HCT116 (cell line): ENCODE results near the gene TAF4. TPM values are rescaled to one million over a fixed set of nuclear protein-coding genes. Genes with fewer than 3 reads are reported as not detected.

Experiments
- ATAC-seq: fragments of 200-7000 bp; cut with Tn5 transposase; 2 replicates; pipeline ENCODE4 v1.9.1; 2020; ENCODE audit warnings: mild to moderate bottlenecking, moderate library complexity
- BruUV-seq: library from RNA; stranded (reverse); fragments of 400-500 nt; replicated peaks from 2 replicates; lab custom pipeline; 2021; lab: Mats Ljungman, UMichigan
- CTCF ChIA-PET: fragments of 300-600 bp; sonication (Branson Sonifier 250); formaldehyde crosslinking; loops from one replicate; lab custom pipeline; 2021; ENCODE audit warnings: antibody characterized with exemption; lab: Charles Lee
- POLR2A ChIA-PET: fragments of 300-600, 350-600 bp; sonication (Branson Sonifier 250); formaldehyde crosslinking; loops from one replicate; lab custom pipeline; 2021; ENCODE audit warnings: antibody characterized with exemption; lab: Charles Lee
- RAD21 ChIA-PET, 2 experiments: fragments of 300-600 bp; sonication (Branson Sonifier 250); formaldehyde crosslinking; loops; one replicate each; lab custom pipeline; 2023; ENCODE audit warnings: low total read pairs in 2 of 2; ENCODE audit not compliant: uncharacterized antibody in 2 of 2, unreplicated experiment in 2 of 2, low non-redundant PET in 1 of 2; lab: Charles Lee
- DNase-seq: peaks from one replicate; pipeline ENCODE4 v3.0.0-alpha.2; 2010; ENCODE audit warnings: low read depth, low spot score
- H2AFZ ChIP-seq: fragments of 200-600 bp; shearing (Covaris generic), sonication (generic); 2 replicates; pipeline ENCODE4 v1.6.1; 2017; ENCODE audit warnings: low read depth, mixed run types, mixed read lengths, antibody characterized with exemption, low read length; ENCODE audit not compliant: poor library complexity, severe bottlenecking
- H3K27ac ChIP-seq: 2 replicates; pipeline ENCODE4 v1.5.1; 2012; ENCODE audit warnings: low read depth, low read length
- H3K27me3 ChIP-seq: fragments of 200-600 bp; sonication (generic); 2 replicates; pipeline ENCODE4 v1.6.1; 2016; ENCODE audit warnings: mixed run types, low read length, mixed read lengths; ENCODE audit not compliant: insufficient read depth
- H3K36me3 ChIP-seq, 2 experiments: fragments of 200-500 bp in 1 of 2; fragments of 200-600 bp in 1 of 2; sonication (Bioruptor generic) in 1 of 2; sonication (generic) in 1 of 2; 2 replicates each; pipeline versions ENCODE4 v1.5.1 to v1.6.1; 2014 to 2016; ENCODE audit warnings: low read length in 2 of 2, inconsistent platforms in 1 of 2, mixed read lengths in 1 of 2, mixed run types in 1 of 2; ENCODE audit not compliant: insufficient read depth in 2 of 2, control insufficient read depth in 1 of 2
- H3K4me1 ChIP-seq, 2 experiments: fragments of 200-600 bp in 1 of 2; sonication (generic) in 1 of 2; 2 replicates each; pipeline versions ENCODE4 v1.5.1 to v1.6.1; 2012 to 2017; ENCODE audit warnings: low read length in 2 of 2, inconsistent platforms in 1 of 2, mild to moderate bottlenecking in 1 of 2, mixed read lengths in 1 of 2, mixed run types in 1 of 2, moderate library complexity in 1 of 2; ENCODE audit not compliant: insufficient read depth in 2 of 2, control insufficient read depth in 1 of 2
- H3K4me2 ChIP-seq: fragments of 200-600 bp; sonication (generic); 2 replicates; pipeline ENCODE4 v1.6.1; 2017; ENCODE audit warnings: mixed run types, low read length, mixed read lengths
- H3K4me3 ChIP-seq, 2 experiments: fragments of 200-600 bp in 1 of 2; sonication (generic) in 1 of 2; replicated peaks in 1 of 2; 2 replicates each; pipeline ENCODE4 v1.5.1; 2011 to 2016; ENCODE audit warnings: low read length in 2 of 2, control low read depth in 1 of 2, low read depth in 1 of 2, mild to moderate bottlenecking in 1 of 2, mixed read lengths in 1 of 2, mixed run types in 1 of 2
- H3K79me2 ChIP-seq: fragments of 200-600 bp; sonication (generic); 2 replicates; pipeline ENCODE4 v1.6.1; 2017; ENCODE audit warnings: mild to moderate bottlenecking, mixed run types, low read length, moderate library complexity, mixed read lengths; ENCODE audit not compliant: insufficient read depth
- H3K9ac ChIP-seq: fragments of 200-600 bp; sonication (generic); 2 replicates; pipeline ENCODE4 v1.6.1; 2016; ENCODE audit warnings: low read length, mixed read lengths
- H3K9me2 ChIP-seq: fragments of 200-600 bp; sonication (generic), shearing (Covaris generic); 2 replicates; pipeline ENCODE4 v1.6.1; 2017; ENCODE audit warnings: mixed run types, mild to moderate bottlenecking, moderate library complexity; ENCODE audit not compliant: insufficient read depth
- H3K9me3 ChIP-seq, 2 experiments: fragments of 200-500 bp in 1 of 2; fragments of 200-600 bp in 1 of 2; sonication (Bioruptor generic) in 1 of 2; sonication (generic) in 1 of 2; 2 replicates each; pipeline ENCODE4 v1.6.1; 2014 to 2017; ENCODE audit warnings: low read length in 2 of 2, mixed read lengths in 2 of 2, inconsistent platforms in 1 of 2, low read depth in 1 of 2, mild to moderate bottlenecking in 1 of 2, mixed run types in 1 of 2, moderate library complexity in 1 of 2; ENCODE audit not compliant: control insufficient read depth in 1 of 2, insufficient read depth in 1 of 2
- H4K20me1 ChIP-seq: fragments of 200-600 bp; sonication (generic), shearing (Covaris generic); 2 replicates; pipeline ENCODE4 v1.6.1; 2017; ENCODE audit warnings: mixed run types, mild to moderate bottlenecking, moderate library complexity; ENCODE audit not compliant: insufficient read depth
- CEBPB ChIP-seq: IDR thresholded peaks from 2 replicates; pipeline ENCODE4 v1.6.1; 2012; ENCODE audit warnings: low read depth
- EZH2 ChIP-seq: fragments of 200-600 bp; sonication (generic); IDR thresholded peaks from 2 replicates; pipeline ENCODE4 v1.6.1; 2017; ENCODE audit warnings: antibody characterized with exemption, mixed run types
- FOSL1 ChIP-seq: IDR thresholded peaks from 2 replicates; pipeline ENCODE4 v1.6.1; 2012; ENCODE audit warnings: low read depth
- JUND ChIP-seq: IDR thresholded peaks from 2 replicates; pipeline ENCODE4 v1.6.1; 2012
- POLR2AphosphoS5 ChIP-seq: IDR thresholded peaks from 2 replicates; pipeline ENCODE4 v1.6.1; 2011; ENCODE audit warnings: mild to moderate bottlenecking, low read depth, low read length, moderate library complexity
- RAD21 ChIP-seq: IDR thresholded peaks from 2 replicates; pipeline ENCODE4 v1.6.1; 2012; ENCODE audit warnings: low read depth, mild to moderate bottlenecking
- SP1 ChIP-seq: IDR thresholded peaks from 2 replicates; pipeline ENCODE4 v1.6.1; 2012; ENCODE audit warnings: low read depth
- SRF ChIP-seq: IDR thresholded peaks from 2 replicates; pipeline ENCODE4 v1.6.1; 2012; ENCODE audit warnings: low read depth
- TCF7L2 ChIP-seq: IDR thresholded peaks from 2 replicates; pipeline ENCODE4 v1.7.0; 2011; ENCODE audit warnings: borderline replicate concordance, inconsistent platforms; ENCODE audit not compliant: insufficient read depth, insufficient read length; ENCODE audit errors: extremely low read depth
- ZNF274 ChIP-seq: fragments of 200-500 bp; sonication (Bioruptor generic); IDR thresholded peaks from 2 replicates; pipeline ENCODE4 v1.6.1; 2014; ENCODE audit warnings: mild to moderate bottlenecking, low read depth, low read length, inconsistent platforms
- intact Hi-C: fragments of 100-400 bp; cut with micrococcal nuclease; formaldehyde crosslinking; loops from 2 replicates; pipeline ENCODE4 v1.10.0; 2022
- total RNA-seq: library from RNA; stranded (reverse); gene quantifications from one replicate; pipeline ENCODE4 v1.2.1, GENCODE V29; 2021; ENCODE audit not compliant: unreplicated experiment
- TF ChIP-seq, protein P1 (sequence below): IDR thresholded peaks from 2 replicates; pipeline ENCODE4 v1.6.1; 2011; ENCODE audit warnings: mild to moderate bottlenecking, low read length, moderate library complexity; ENCODE audit not compliant: insufficient replicate concordance; ENCODE audit errors: extremely low read depth

The TAF4 gene
- total RNA-seq, 1 experiment from 2014 or later = 26.8 TPM

GRCh38 chr20:62002882-62003480 lies 62.7 kb downstream of the TAF4 start:
- DNase-seq (no peak), ATAC-seq (no peak)
- no TSS peak for BruUV-seq
- Histone ChIP-seq H3K9me3 (no peaks in the 10 kb centered on the region), H3K9ac (no peak overlapping the region), H3K27me3 (no peaks in the 10 kb centered on the region), H3K27ac (no peak overlapping the region), H3K79me2 (no peaks in the 10 kb centered on the region), H4K20me1 (no peaks in the 10 kb centered on the region), H3K4me1 (no peaks in the 10 kb centered on the region), H3K36me3 (peaks cover 35 to 51% of the 10 kb centered on the region in 2 experiments; a peak in 3 of 4 replicates), H3K4me3 (no peak overlapping the region), H2AFZ (no peak overlapping the region), H3K9me2 (no peaks in the 10 kb centered on the region), H3K4me2 (no peak overlapping the region)
- TF ChIP-seq CEBPB (no peak), SRF (no peak), FOSL1 (no peak), POLR2AphosphoS5 (no peak), SP1 (no peak)
- POLR2A ChIA-PET = no interaction called here
- CTCF ChIA-PET = no interaction called here
- RAD21 ChIA-PET = no interaction called here
- intact Hi-C loops = no loop called here

GRCh38 chr20:62001178-62001715 lies 64.4 kb downstream of the TAF4 start:
- CTCF ChIA-PET = interaction anchor here (1.3 kb wide), 1 partner anchor 9 kb away, joined by 3 read pairs; no protein-coding TSS in a partner anchor
- TF ChIP-seq, protein P1, sequence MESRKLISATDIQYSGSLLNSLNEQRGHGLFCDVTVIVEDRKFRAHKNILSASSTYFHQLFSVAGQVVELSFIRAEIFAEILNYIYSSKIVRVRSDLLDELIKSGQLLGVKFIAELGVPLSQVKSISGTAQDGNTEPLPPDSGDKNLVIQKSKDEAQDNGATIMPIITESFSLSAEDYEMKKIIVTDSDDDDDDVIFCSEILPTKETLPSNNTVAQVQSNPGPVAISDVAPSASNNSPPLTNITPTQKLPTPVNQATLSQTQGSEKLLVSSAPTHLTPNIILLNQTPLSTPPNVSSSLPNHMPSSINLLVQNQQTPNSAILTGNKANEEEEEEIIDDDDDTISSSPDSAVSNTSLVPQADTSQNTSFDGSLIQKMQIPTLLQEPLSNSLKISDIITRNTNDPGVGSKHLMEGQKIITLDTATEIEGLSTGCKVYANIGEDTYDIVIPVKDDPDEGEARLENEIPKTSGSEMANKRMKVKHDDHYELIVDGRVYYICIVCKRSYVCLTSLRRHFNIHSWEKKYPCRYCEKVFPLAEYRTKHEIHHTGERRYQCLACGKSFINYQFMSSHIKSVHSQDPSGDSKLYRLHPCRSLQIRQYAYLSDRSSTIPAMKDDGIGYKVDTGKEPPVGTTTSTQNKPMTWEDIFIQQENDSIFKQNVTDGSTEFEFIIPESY = no peak
- no peak for TF ChIP-seq EZH2
- TF ChIP-seq POLR2AphosphoS5 = no peak
- no peak for TF ChIP-seq JUND
- TF ChIP-seq TCF7L2 = no peak
- no peak for TF ChIP-seq RAD21
- TF ChIP-seq ZNF274 = no peak
- intact Hi-C loops = no loop called here
- H3K4me3 ChIP-seq = no peak overlapping the region
- DNase-seq = no peak
- peak; percentile 21; the same call in 1 of the 2 replicates for ATAC-seq
- POLR2A ChIA-PET = no interaction called here
- H3K4me1 ChIP-seq = no peaks in the 10 kb centered on the region
- no peak overlapping the region for H3K27ac ChIP-seq
- no peaks in the 10 kb centered on the region for H3K79me2 ChIP-seq
- no peak overlapping the region for H3K9ac ChIP-seq
- RAD21 ChIA-PET = no interaction called here
- BruUV-seq = no TSS peak
- H4K20me1 ChIP-seq = no peaks in the 10 kb centered on the region
- H3K9me3 ChIP-seq = no peaks in the 10 kb centered on the region
- H3K27me3 ChIP-seq = no peaks in the 10 kb centered on the region
- H3K9me2 ChIP-seq = no peaks in the 10 kb centered on the region
- H3K4me2 ChIP-seq = no peak overlapping the region
- H2AFZ ChIP-seq = no peak overlapping the region
- peaks cover 31 to 47% of the 10 kb centered on the region in 2 experiments; a peak in 3 of 4 replicates for H3K36me3 ChIP-seq
